Measurements from ENCODE around the gene ALPP.

The ALPP gene

GRCh38 chr2:232431705-232432590 lies 53.4 kb downstream of the ALPP start:
- no peak for DNase-seq

Measured in T-helper 2 cell (primary cell).